Activated T-helper 1 cell treated with anti-CD3 and anti-CD28 coated beads, Interleukin-12 subunit alpha, Interleukin-12 subunit beta, Interleukin-2, Interleukin-4 antibody, amounts not matched to agents 30 ng/mL and 10 ng/mL and 1 ng/mL, durations not matched to agents 14 hours and 24 hours and 36 hours (primary cell): ENCODE results near the gene OAS1. TPM values are rescaled to one million over a fixed set of nuclear protein-coding genes. Genes with fewer than 3 reads are reported as not detected.
A peak's percentile ranks its signal among the peaks of the same experiment; 100 is the strongest.

Experiments used
- DNase-seq: peaks from one replicate; pipeline ENCODE4 v3.0.0; 2021; ENCODE audit warnings: low spot score
- H3K27ac Mint-ChIP-seq: one replicate; pipeline ENCODE4 v1.8.0; 2021; ENCODE audit warnings: mild to moderate bottlenecking, mixed read lengths
- H3K27me3 Mint-ChIP-seq: one replicate; pipeline ENCODE4 v1.8.0; 2022; ENCODE audit warnings: mild to moderate bottlenecking, moderate library complexity, mixed read lengths; ENCODE audit not compliant: insufficient read depth
- H3K36me3 Mint-ChIP-seq: one replicate; pipeline ENCODE4 v1.8.0; 2021; ENCODE audit warnings: low read depth, mixed read lengths
- H3K4me1 Mint-ChIP-seq: one replicate; pipeline ENCODE4 v1.8.0; 2021; ENCODE audit warnings: low read depth, mixed read lengths
- H3K4me3 Mint-ChIP-seq: one replicate; pipeline ENCODE4 v1.8.0; 2021; ENCODE audit warnings: mild to moderate bottlenecking, moderate library complexity, mixed read lengths
- H3K9me3 Mint-ChIP-seq: one replicate; pipeline ENCODE4 v1.8.0; 2021; ENCODE audit warnings: mixed read lengths
- intact Hi-C: fragments of 100-400 bp; cut with micrococcal nuclease; formaldehyde crosslinking; loops from one replicate; pipeline ENCODE4 v1.15.1; 2024
- total RNA-seq: library from RNA; stranded (reverse); gene quantifications from 2 replicates; pipeline ENCODE4 v1.2.3, GENCODE V29; 2022

OAS1 gene
- total RNA-seq, 1 donor from 2014 or later: 24.2 TPM

- Mint-ChIP-seq H3K27me3 (no peaks in the 10 kb centered on the region), H3K4me1 (peaks cover 7% of the 10 kb centered on the region), H3K27ac (no peak overlapping the region), H3K36me3 (peaks cover 21% of the 10 kb centered on the region), H3K9me3 (peaks cover 8% of the 10 kb centered on the region), H3K4me3 (no peak overlapping the region)
- intact Hi-C loops: no loop called here
- DNase-seq: no peak
Observed at GRCh38 chr12:112930350-112930749, 23.6 kb downstream of the OAS1 start.

GRCh38 chr12:112932485-112933128 is 25.8 kb downstream of the OAS1 start:
- peaks cover 13% of the 10 kb centered on the region for H3K36me3 Mint-ChIP-seq
- H3K27ac Mint-ChIP-seq: no peak overlapping the region
- H3K4me1 Mint-ChIP-seq: peaks cover 22% of the 10 kb centered on the region
- intact Hi-C loops: no loop called here
- no peak for DNase-seq
- no peak overlapping the region for H3K4me3 Mint-ChIP-seq
- peaks cover under 1% of the 10 kb centered on the region for H3K9me3 Mint-ChIP-seq
- H3K27me3 Mint-ChIP-seq: no peaks in the 10 kb centered on the region

GRCh38 chr12:112933129-112933505 is 26.4 kb downstream of the OAS1 start:
- Mint-ChIP-seq H3K4me1 (peaks cover 27% of the 10 kb centered on the region), H3K27ac (no peak overlapping the region), H3K9me3 (no peaks in the 10 kb centered on the region), H3K27me3 (no peaks in the 10 kb centered on the region), H3K4me3 (no peak overlapping the region), H3K36me3 (peaks cover 15% of the 10 kb centered on the region)
- intact Hi-C loops: no loop called here
- no peak for DNase-seq

- no peak for DNase-seq
- Mint-ChIP-seq H3K9me3 (no peaks in the 10 kb centered on the region), H3K4me1 (peaks cover 48% of the 10 kb centered on the region), H3K4me3 (no peak overlapping the region), H3K27me3 (no peaks in the 10 kb centered on the region), H3K36me3 (peaks cover 10% of the 10 kb centered on the region), H3K27ac (peak overlapping the region; percentile 16)
- intact Hi-C loops: no loop called here
Observed at GRCh38 chr12:112936264-112936663, 29.5 kb downstream of the OAS1 start.

- H3K27me3 Mint-ChIP-seq: no peaks in the 10 kb centered on the region
- H3K9me3 Mint-ChIP-seq: no peaks in the 10 kb centered on the region
- intact Hi-C loops: no loop called here
- peak overlapping the region; percentile 38 for H3K4me3 Mint-ChIP-seq
- peak overlapping the region; percentile 57 for H3K27ac Mint-ChIP-seq
- H3K4me1 Mint-ChIP-seq: peaks cover 54% of the 10 kb centered on the region
- no peak for DNase-seq
- H3K36me3 Mint-ChIP-seq: peaks cover 11% of the 10 kb centered on the region
Observed at GRCh38 chr12:112936927-112937326, 30.2 kb downstream of the OAS1 start.

GRCh38 chr12:112937741-112938719 is 31.3 kb downstream of the OAS1 start, which contains the start of gene OAS3:
Gene OAS3, plus strand, starts transcription at chr12:112938474. Its CDS starts 57 bp downstream, at chr12:112938531.
- H3K4me3 Mint-ChIP-seq: peak within 1 kb of the TSS; percentile 91
- H3K27ac Mint-ChIP-seq: peak within 1 kb of the TSS; percentile 95
- H3K27me3 Mint-ChIP-seq: no peaks in the 10 kb centered on the region
- H3K9me3 Mint-ChIP-seq: no peaks in the 10 kb centered on the region
- peaks cover 11% of the 10 kb centered on the region for H3K36me3 Mint-ChIP-seq
- H3K4me1 Mint-ChIP-seq: peaks cover 60% of the 10 kb centered on the region
- intact Hi-C loops: loop anchor here (1.0 to 2.0 kb wide), 3 partner anchors 32 to 51 kb away; partner anchors contain the start of genes OAS1 and OAS2
- DNase-seq: peak; percentile 82

GRCh38 chr12:112938751-112939150 is 32.0 kb downstream of the OAS1 start:
- Mint-ChIP-seq H3K36me3 (peaks cover 11% of the 10 kb centered on the region), H3K4me1 (peaks cover 60% of the 10 kb centered on the region), H3K4me3 (peak overlapping the region; percentile 91), H3K27me3 (no peaks in the 10 kb centered on the region), H3K9me3 (no peaks in the 10 kb centered on the region), H3K27ac (peak overlapping the region; percentile 95)
- DNase-seq: no peak
- intact Hi-C loops: loop anchor here (1.0 to 2.0 kb wide), 3 partner anchors 32 to 50 kb away; partner anchors contain the start of genes OAS1 and OAS2

GRCh38 chr12:112939761-112940381 is 33.1 kb downstream of the OAS1 start:
- intact Hi-C loops: loop anchor here (2.0 kb wide), 1 partner anchor 49 kb away; no protein-coding TSS in a partner anchor
- Mint-ChIP-seq H3K9me3 (no peaks in the 10 kb centered on the region), H3K4me3 (peak overlapping the region; percentile 91), H3K36me3 (peaks cover 19% of the 10 kb centered on the region), H3K27ac (peak overlapping the region; percentile 72), H3K4me1 (peaks cover 62% of the 10 kb centered on the region), H3K27me3 (no peaks in the 10 kb centered on the region)
- peak; percentile 26 for DNase-seq

- Mint-ChIP-seq H3K4me1 (peaks cover 56% of the 10 kb centered on the region), H3K9me3 (no peaks in the 10 kb centered on the region), H3K36me3 (peaks cover 32% of the 10 kb centered on the region), H3K27ac (no peak overlapping the region), H3K4me3 (peak overlapping the region; percentile 17), H3K27me3 (no peaks in the 10 kb centered on the region)
- no peak for DNase-seq
- intact Hi-C loops: no loop called here
Observed at GRCh38 chr12:112941528-112942335, 35.0 kb downstream of the OAS1 start.

GRCh38 chr12:112942572-112942971 is 35.8 kb downstream of the OAS1 start:
- DNase-seq: no peak
- intact Hi-C loops: no loop called here
- Mint-ChIP-seq H3K27me3 (no peaks in the 10 kb centered on the region), H3K9me3 (no peaks in the 10 kb centered on the region), H3K27ac (no peak overlapping the region), H3K4me3 (no peak overlapping the region), H3K36me3 (peaks cover 40% of the 10 kb centered on the region), H3K4me1 (peaks cover 48% of the 10 kb centered on the region)

- peak overlapping the region; percentile 64 for H3K27ac Mint-ChIP-seq
- peaks cover 37% of the 10 kb centered on the region for H3K4me1 Mint-ChIP-seq
- no peaks in the 10 kb centered on the region for H3K27me3 Mint-ChIP-seq
- intact Hi-C loops: no loop called here
- H3K36me3 Mint-ChIP-seq: peaks cover 48% of the 10 kb centered on the region
- H3K4me3 Mint-ChIP-seq: no peak overlapping the region
- H3K9me3 Mint-ChIP-seq: no peaks in the 10 kb centered on the region
- no peak for DNase-seq
Observed at GRCh38 chr12:112944024-112944690, 37.4 kb downstream of the OAS1 start.
